Measurements from ENCODE around the gene ANKRD45.

DNA sequence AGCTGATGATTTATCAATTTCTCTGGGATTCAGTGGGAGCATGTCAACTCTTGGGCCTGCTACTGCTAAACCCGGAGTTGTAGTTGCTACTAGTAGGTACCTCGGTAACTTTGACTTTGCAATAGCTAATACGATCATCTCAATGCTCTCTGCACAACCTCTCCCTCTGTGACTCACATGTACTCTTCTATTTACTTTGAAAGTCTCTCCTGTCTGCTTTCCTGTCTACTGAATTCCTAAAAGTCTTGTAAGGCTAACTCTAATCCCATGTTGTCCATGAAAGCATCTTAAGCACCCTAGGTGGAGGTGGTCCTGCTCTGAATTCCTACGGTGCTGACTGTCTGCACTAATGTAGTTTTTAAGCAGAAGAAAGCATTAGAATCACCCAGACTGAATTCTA is 96.1 kb downstream of the ANKRD45 start:
- TF ChIP-seq, protein P1, sequence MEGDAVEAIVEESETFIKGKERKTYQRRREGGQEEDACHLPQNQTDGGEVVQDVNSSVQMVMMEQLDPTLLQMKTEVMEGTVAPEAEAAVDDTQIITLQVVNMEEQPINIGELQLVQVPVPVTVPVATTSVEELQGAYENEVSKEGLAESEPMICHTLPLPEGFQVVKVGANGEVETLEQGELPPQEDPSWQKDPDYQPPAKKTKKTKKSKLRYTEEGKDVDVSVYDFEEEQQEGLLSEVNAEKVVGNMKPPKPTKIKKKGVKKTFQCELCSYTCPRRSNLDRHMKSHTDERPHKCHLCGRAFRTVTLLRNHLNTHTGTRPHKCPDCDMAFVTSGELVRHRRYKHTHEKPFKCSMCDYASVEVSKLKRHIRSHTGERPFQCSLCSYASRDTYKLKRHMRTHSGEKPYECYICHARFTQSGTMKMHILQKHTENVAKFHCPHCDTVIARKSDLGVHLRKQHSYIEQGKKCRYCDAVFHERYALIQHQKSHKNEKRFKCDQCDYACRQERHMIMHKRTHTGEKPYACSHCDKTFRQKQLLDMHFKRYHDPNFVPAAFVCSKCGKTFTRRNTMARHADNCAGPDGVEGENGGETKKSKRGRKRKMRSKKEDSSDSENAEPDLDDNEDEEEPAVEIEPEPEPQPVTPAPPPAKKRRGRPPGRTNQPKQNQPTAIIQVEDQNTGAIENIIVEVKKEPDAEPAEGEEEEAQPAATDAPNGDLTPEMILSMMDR (IDR thresholded peaks at IDR 0.05): no peak
- TF ChIP-seq POLR2A (IDR thresholded peaks at IDR 0.05): no peak
- TF ChIP-seq EP300 (IDR thresholded peaks at IDR 0.05): no peak
